A673 (cell line): ENCODE results near the gene CTPS2. TPM values are rescaled to one million over a fixed set of nuclear protein-coding genes. Genes with fewer than 3 reads are reported as not detected.

Experiments
- BruUV-seq: library from RNA; stranded (reverse); fragments of 400-500 nt; replicated peaks from 2 replicates; lab custom pipeline; 2021; lab: Mats Ljungman, UMichigan
- CTCF ChIA-PET: fragments of 300-600 bp; sonication (Branson Sonifier 250); formaldehyde crosslinking; loops from one replicate; lab custom pipeline; 2022; ENCODE audit warnings: antibody characterized with exemption; lab: Charles Lee
- POLR2A ChIA-PET: fragments of 300-600 bp; sonication (Branson Sonifier 250); formaldehyde crosslinking; loops from one replicate; lab custom pipeline; 2022; ENCODE audit warnings: antibody characterized with exemption; ENCODE audit not compliant: low non-redundant PET; lab: Charles Lee
- DNase-seq: peaks from one replicate; pipeline ENCODE4 v3.0.0-alpha.2; 2015; ENCODE audit warnings: low spot score
- H3K27ac ChIP-seq: fragments of 200-600 bp; sonication (generic); 2 replicates; pipeline ENCODE4 v1.5.1; 2016; ENCODE audit warnings: mixed run types, low read depth, mild to moderate bottlenecking, mixed read lengths, antibody characterized with exemption, low read length; ENCODE audit not compliant: poor library complexity, severe bottlenecking
- H3K27me3 ChIP-seq: fragments of 200-600 bp; sonication (generic); replicated peaks from 2 replicates; pipeline ENCODE4 v1.6.1; 2017; ENCODE audit warnings: mixed run types, low read depth, mild to moderate bottlenecking, mixed read lengths, antibody characterized with exemption, low read length; ENCODE audit not compliant: insufficient read depth, poor library complexity
- H3K36me3 ChIP-seq: fragments of 200-600 bp; sonication (generic); 2 replicates; pipeline ENCODE4 v1.6.1; 2016; ENCODE audit warnings: mixed run types, mild to moderate bottlenecking, mixed read lengths, antibody characterized with exemption, low read length; ENCODE audit not compliant: insufficient read depth, poor library complexity, severe bottlenecking
- H3K4me1 ChIP-seq: fragments of 200-600 bp; sonication (generic); 2 replicates; pipeline ENCODE4 v1.6.1; 2017; ENCODE audit warnings: mixed run types, mild to moderate bottlenecking, mixed read lengths, antibody characterized with exemption, low read length; ENCODE audit not compliant: insufficient read depth, poor library complexity, severe bottlenecking
- H3K4me3 ChIP-seq: fragments of 200-600 bp; sonication (generic); 2 replicates; pipeline ENCODE4 v1.5.1; 2016; ENCODE audit warnings: low read depth, mixed run types, mild to moderate bottlenecking, mixed read lengths, low read length; ENCODE audit not compliant: poor library complexity, severe bottlenecking
- H3K9me3 ChIP-seq: fragments of 200-600 bp; sonication (generic); 2 replicates; pipeline ENCODE4 v1.6.1; 2016; ENCODE audit warnings: mixed run types, low read depth, mild to moderate bottlenecking, mixed read lengths, antibody characterized with exemption, low read length; ENCODE audit not compliant: poor library complexity, severe bottlenecking
- EZH2 ChIP-seq: fragments of 200-600 bp; sonication (generic); IDR thresholded peaks from 2 replicates; pipeline ENCODE4 v1.6.1; 2017; ENCODE audit warnings: borderline replicate concordance, low read depth, mild to moderate bottlenecking, mixed read lengths, antibody characterized with exemption, low read length; ENCODE audit not compliant: poor library complexity, severe bottlenecking
- intact Hi-C: fragments of 100-400 bp; cut with micrococcal nuclease; formaldehyde crosslinking; loops from one replicate; pipeline ENCODE4 v1.10.0; 2022; ENCODE audit not compliant: unreplicated experiment
- total RNA-seq: library from RNA; stranded (reverse); gene quantifications from 2 replicates; pipeline ENCODE4 v1.2.3, GENCODE V29; 2021
- TF ChIP-seq, protein P1 (sequence below): fragments of 300-800, 200-600 bp; sonication (generic); conservative IDR thresholded peaks from 2 replicates; pipeline ENCODE4 v1.5.1; 2017; ENCODE audit warnings: low read depth, mild to moderate bottlenecking, antibody characterized with exemption, low read length, moderate library complexity, mixed read lengths

Gene CTPS2
- total RNA-seq, 1 experiment from 2014 or later = 15.6 TPM

DNA sequence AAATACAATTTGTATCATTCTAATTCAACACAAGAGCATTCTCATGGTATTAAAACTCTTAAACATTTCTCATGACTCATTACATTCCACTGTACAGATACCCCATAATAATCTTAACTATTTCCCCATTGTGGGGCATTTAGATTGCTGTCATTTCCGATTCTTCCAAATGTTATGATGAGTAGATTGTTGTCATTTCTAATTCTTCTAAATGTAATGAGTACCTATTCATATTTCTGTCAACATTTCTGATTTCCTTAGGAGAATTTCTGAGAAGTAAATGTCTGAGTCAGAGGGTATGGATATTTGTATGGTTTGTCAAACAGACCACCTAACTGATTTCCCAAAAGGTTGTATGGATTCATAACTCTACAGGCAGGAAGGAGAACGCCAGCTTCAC is 54.2 kb downstream of the CTPS2 start:
- Histone ChIP-seq H3K4me1 (no peaks in the 10 kb centered on the region), H3K9me3 (no peaks in the 10 kb centered on the region), H3K4me3 (no peak overlapping the region), H3K27me3 (no peaks in the 10 kb centered on the region), H3K27ac (no peak overlapping the region), H3K36me3 (no peaks in the 10 kb centered on the region)
- ChIA-PET CTCF (no interaction called here), POLR2A (no interaction called here)
- no peak for TF ChIP-seq EZH2
- TF ChIP-seq, protein P1, sequence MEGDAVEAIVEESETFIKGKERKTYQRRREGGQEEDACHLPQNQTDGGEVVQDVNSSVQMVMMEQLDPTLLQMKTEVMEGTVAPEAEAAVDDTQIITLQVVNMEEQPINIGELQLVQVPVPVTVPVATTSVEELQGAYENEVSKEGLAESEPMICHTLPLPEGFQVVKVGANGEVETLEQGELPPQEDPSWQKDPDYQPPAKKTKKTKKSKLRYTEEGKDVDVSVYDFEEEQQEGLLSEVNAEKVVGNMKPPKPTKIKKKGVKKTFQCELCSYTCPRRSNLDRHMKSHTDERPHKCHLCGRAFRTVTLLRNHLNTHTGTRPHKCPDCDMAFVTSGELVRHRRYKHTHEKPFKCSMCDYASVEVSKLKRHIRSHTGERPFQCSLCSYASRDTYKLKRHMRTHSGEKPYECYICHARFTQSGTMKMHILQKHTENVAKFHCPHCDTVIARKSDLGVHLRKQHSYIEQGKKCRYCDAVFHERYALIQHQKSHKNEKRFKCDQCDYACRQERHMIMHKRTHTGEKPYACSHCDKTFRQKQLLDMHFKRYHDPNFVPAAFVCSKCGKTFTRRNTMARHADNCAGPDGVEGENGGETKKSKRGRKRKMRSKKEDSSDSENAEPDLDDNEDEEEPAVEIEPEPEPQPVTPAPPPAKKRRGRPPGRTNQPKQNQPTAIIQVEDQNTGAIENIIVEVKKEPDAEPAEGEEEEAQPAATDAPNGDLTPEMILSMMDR = no peak
- no TSS peak for BruUV-seq
- DNase-seq = no peak
- intact Hi-C loops = no loop called here

DNA sequence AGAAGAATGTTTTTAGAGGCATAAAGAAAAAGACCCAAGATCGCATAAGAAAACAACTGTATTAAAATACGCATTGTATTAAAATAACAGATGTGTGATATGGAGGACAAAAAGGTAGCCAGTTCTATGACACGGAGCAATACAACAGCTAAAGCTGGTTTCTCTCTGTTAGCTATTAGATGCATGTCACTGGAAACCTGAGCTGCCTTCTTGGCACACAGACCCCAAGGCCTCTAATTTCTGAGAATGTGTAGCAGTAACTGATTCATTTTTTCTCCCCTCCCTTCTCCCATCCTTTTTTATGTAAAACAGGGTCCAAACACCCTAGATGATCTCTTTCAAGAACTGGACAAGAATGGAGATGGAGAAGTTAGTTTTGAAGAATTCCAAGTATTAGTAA is 58.4 kb downstream of the CTPS2 start:
- no TSS peak for BruUV-seq
- peaks cover 3% of the 10 kb centered on the region for H3K27me3 ChIP-seq
- no peak for TF ChIP-seq EZH2
- TF ChIP-seq, protein P1 = no peak
- no peak overlapping the region for H3K4me3 ChIP-seq
- no peaks in the 10 kb centered on the region for H3K9me3 ChIP-seq
- H3K27ac ChIP-seq = no peak overlapping the region
- no peak for DNase-seq
- ChIA-PET CTCF (no interaction called here), POLR2A (no interaction called here)
- intact Hi-C loops = no loop called here
- H3K4me1 ChIP-seq = no peaks in the 10 kb centered on the region
- H3K36me3 ChIP-seq = no peaks in the 10 kb centered on the region

DNA sequence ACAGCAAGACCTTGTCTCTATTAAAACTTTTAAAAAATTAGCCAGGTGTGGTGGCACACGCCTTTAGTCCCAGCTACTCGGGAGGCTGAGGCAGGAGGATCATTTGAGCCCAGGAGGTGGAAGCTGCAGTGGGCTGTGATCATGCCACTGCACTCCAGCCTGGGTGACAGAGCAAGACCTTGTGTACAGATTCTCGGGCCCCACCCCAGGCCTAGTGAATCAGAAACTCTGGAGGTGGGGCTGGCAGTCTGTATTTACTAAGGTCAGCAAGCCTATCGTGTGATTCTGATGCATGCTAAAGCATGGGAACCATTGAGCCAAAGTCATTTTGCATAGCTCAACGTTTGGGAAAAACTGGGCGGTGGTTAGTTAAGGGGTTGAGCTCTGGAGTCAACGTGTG is 59.0 kb downstream of the CTPS2 start:
- DNase-seq = no peak
- H3K36me3 ChIP-seq = no peaks in the 10 kb centered on the region
- no peaks in the 10 kb centered on the region for H3K9me3 ChIP-seq
- intact Hi-C loops = no loop called here
- CTCF ChIA-PET = no interaction called here
- H3K4me3 ChIP-seq = no peak overlapping the region
- no peak overlapping the region for H3K27ac ChIP-seq
- BruUV-seq = no TSS peak
- H3K27me3 ChIP-seq = peaks cover 7% of the 10 kb centered on the region
- TF ChIP-seq, protein P1 = no peak
- TF ChIP-seq EZH2 = no peak
- POLR2A ChIA-PET = no interaction called here
- no peaks in the 10 kb centered on the region for H3K4me1 ChIP-seq
